GM18867 (cell line): ENCODE results near the gene BIRC7.

ENCODE experiments used
- ATAC-seq: cut with Tn5 transposase; IDR thresholded peaks from one replicate; pipeline ENCODE4 v1.9.1; 2021; ENCODE audit warnings: mild to moderate bottlenecking, moderate library complexity; ENCODE audit not compliant: unreplicated experiment

The BIRC7 gene

GRCh38 chr20:63278661-63279060 lies 43.0 kb downstream of the BIRC7 start:
- ATAC-seq = no peak

GRCh38 chr20:63279931-63280330 lies 44.2 kb downstream of the BIRC7 start:
- ATAC-seq = no peak

- ATAC-seq = no peak
These were observed 44.7 kb downstream of the BIRC7 start for GRCh38 chr20:63280371-63280770.

- no peak for ATAC-seq
These were observed 45.3 kb downstream of the BIRC7 start for GRCh38 chr20:63280929-63281545.

GRCh38 chr20:63281742-63282665 lies 46.3 kb downstream of the BIRC7 start:
- no peak for ATAC-seq

GRCh38 chr20:63282946-63283345 lies 47.2 kb downstream of the BIRC7 start:
- no peak for ATAC-seq

- no peak for ATAC-seq
These were observed 47.8 kb downstream of the BIRC7 start for GRCh38 chr20:63283397-63284082.

- no peak for ATAC-seq
These were observed 48.4 kb downstream of the BIRC7 start for GRCh38 chr20:63284083-63284440.

GRCh38 chr20:63284544-63284949 lies 48.8 kb downstream of the BIRC7 start:
- ATAC-seq = no peak

- no peak for ATAC-seq
These were observed 49.3 kb downstream of the BIRC7 start for GRCh38 chr20:63284981-63285524.

- ATAC-seq = no peak
These were observed 50.2 kb downstream of the BIRC7 start for GRCh38 chr20:63285636-63286615.

GRCh38 chr20:63286781-63287696 lies 51.3 kb downstream of the BIRC7 start:
- ATAC-seq = no peak

GRCh38 chr20:63287697-63288580 lies 52.2 kb downstream of the BIRC7 start:
- ATAC-seq = no peak

GRCh38 chr20:63288581-63289251 lies 53.0 kb downstream of the BIRC7 start:
- no peak for ATAC-seq

- ATAC-seq = no peak
These were observed 53.8 kb downstream of the BIRC7 start for GRCh38 chr20:63289311-63290135.
